Activated CD4-positive, alpha-beta T cell treated with anti-CD3 and anti-CD28 coated beads, Interleukin-2, amount 50 U/mL, for 4 hours (primary cell): Measurements from ENCODE around the gene NT5C1A.

Experiments
- DNase-seq, 2 experiments: peaks; one replicate each; pipeline ENCODE4 v3.0.0-alpha.2; 2020

NT5C1A gene

DNA sequence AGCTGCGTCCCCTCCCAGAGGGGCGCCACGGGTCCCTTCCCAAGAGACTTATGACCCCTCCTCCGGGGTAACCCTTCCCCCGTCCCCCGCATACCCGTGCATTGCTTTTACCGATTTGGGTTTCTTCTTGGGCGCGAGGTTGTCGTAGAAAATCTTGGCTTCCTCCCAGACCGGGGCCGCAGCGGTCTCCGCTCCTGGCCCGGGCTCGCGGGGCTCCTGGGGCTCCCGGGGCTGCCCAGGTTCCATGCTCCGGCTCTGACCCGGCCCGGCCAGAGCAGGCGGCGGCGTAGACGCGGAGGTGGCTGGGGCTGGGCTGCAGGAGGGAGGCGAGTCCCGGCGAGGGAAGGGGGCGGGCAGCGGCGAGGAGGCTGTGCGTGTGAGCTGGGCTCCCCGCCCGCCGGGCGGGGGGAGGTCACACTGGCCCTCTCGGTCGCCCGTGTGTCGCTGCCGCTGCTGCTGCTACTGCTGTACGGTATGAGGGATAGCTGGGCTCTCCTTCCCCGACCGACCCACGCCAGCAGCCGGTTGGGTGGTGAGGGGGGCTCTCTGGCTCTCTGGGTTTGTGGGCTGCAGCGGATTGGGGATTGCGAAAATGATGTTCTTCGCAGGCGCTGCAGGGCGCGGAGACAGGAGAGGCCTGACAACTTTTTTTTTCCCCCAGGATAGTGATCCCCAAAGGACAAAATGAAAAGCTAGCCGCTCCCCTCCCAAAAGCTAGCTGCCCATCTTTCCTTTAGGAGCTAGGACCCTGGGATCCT is at the start of gene NT5C1A:
TSS of gene NT5C1A (minus strand) at position 315 of the 758 bp plus-strand sequence. CDS start at position 246, 69 bp downstream.
- peak in 1 of 2 experiments; percentile 19 for DNase-seq

DNA sequence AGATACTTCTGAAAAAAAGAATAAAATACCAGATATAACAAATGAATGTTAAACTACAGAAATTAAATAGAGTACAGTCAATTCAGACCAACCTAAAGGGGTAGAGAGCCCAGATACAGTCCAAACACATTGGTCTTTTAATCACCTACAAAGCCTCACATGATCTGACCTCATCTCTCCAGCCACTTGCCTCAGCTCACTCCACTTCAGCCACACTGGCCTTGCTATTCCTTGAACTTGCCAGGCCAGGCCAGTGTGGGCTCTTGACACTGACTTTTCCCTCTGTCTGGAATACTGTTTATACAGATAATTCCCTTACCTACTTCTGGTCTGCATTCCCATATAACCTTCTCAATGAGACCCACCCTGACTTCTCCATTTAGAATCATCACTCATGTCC is 49.8 kb upstream of the NT5C1A start:
- DNase-seq, result no peak

DNA sequence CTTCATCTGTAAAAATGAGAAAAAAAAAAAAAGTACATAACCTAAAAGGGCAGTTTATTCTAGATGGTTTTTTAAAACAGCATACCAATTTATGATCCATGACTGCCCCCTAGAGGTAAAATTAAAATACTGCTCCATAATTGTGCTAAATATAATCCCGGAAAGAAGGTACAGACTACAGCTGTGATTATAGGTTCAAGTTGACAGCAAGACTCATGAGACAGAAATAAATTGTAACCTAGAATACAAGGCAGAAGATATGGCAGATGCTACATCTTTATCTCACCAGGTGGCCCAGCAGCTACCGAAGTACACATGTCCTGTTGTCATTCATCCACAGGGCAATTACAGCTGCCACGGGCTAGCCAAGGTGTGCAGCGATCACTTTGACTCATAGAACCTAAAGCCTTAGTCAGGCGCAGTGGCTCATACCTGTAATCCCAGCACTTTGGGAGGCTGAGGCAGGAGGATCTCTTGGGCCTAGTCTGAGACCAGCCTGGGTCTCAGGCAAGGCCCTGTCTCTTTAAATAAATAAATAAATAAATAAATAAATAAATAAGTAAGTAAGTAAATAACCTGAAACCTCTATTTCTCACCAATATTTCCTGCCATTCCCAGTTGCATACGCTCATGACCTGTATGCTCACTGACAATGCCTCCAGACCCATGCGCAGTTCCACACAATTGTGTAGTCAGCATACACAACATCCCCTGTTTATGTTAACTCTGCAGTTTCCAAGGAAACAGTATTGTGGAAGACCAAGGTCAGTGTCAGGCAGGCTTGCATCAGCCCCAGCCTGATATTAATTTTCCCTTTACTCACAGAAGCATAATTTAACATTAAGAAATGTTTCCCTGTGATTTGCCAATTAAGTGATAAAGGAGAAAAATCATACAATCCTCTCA is 48.4 kb upstream of the NT5C1A start:
- no peak for DNase-seq

DNA sequence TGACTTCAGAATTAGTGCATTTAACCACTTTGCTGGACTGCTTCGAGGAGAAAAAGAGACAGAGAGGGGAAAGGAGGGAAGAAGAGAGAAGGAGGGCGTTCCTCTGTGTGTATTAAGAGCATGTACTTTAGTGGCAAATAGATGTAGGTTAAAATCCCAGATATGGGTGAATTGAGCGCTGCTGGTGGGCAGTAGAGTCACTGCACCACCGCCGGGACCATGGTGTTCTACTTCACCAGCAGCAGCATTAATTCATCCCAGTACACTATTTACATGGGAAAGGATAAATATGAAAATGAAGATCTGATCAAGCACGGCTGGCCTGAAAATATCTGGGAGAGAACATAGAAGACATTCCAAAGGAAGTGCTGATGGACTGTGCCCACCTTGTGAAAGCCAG is 45.9 kb upstream of the NT5C1A start:
- DNase-seq, result no peak

DNA sequence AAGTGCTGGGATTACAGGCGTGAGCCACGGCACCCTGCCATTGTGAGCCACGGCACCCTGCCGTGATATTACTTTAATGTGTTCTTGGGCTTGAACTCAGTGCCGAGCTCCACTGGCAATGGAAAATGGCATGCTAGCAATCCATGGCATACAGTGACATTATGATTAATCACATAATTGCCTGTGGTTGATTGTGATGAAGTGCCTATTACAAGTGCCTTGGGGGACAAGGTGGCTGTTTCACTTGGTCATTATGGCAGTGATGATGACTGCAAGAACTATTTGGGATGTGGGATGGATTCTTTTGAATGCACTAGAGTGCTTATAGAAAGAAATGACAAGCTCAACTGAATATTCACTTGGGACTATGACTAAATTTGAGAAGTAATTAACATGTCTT is 41.6 kb upstream of the NT5C1A start:
- DNase-seq, result no peak

DNA sequence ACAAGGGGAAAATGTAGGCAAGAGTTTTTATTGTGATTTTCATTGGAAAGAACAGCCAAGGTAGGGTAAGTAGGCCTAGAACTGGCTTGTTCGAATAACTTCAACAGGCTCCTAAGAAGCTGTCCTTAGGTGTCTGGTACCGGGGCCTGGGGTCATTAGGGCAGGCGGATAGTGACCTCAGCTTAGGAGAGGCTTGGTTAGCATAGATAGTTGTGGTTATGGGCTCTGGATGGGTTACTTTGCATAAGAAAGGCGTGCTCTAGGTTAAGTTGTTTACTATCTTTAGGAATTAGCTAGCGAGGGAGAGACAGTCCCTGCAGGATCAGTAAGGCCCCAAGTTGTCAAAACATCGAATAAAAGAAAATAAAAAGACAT is 40.0 kb upstream of the NT5C1A start:
- DNase-seq, result no peak

DNA sequence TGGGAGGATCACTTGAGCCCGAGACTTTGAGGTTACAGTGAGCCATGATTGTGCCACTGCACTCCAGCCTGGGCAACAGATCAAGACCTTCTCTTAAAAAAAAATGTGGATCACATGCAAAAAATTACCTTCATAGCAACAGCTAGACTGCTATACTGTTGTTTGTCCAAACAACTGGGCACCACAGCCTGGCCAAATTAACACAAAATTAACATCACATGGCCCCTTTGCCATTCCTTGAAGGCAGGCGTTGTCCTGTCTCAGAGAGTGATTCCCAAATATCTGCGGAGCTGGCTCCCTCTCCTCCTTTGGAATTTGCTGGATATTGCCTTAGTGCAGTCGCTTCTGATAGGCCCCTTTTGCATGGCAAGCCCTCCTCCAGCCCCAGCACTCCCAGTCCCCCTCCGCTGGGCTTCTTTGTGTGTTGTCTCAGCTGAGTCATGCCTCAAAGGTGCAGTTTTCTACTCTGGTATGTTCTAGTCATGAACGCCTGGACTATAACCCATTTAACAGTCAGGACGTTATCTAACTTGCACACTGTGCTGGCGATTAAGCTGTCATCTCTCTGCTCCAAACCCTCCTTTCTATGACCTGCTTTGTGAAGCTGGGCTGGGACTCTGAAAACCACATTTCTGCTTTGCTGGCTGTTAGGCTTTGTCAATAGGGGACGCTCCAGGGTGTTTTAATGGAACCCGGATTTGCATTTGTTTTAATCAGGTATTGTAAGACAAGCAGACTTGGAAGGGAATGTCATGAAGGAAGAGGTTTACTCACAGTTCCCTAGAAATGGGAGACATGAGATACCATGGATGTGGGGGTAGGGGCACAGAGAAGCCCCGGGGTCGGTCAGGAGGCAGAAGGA is 39.4 kb upstream of the NT5C1A start:
- DNase-seq, result no peak

DNA sequence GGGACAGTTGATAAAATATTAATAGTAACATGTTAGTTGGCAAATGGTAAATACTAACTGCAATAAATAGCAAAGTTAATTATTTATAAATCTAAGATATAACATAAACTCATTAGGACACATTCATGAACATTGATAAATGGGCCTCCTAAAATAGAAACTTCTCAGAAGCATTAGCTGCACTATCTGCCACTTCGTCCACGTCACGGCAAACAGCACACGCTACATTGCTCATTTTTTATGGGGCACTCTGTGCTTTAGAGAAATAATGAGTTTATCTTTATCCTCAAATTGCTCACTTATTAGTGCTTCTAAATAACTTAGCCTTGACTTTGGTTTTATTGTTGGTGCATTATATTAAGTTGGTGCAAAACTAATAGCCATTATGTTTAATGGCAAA is 35.6 kb upstream of the NT5C1A start:
- no peak for DNase-seq

DNA sequence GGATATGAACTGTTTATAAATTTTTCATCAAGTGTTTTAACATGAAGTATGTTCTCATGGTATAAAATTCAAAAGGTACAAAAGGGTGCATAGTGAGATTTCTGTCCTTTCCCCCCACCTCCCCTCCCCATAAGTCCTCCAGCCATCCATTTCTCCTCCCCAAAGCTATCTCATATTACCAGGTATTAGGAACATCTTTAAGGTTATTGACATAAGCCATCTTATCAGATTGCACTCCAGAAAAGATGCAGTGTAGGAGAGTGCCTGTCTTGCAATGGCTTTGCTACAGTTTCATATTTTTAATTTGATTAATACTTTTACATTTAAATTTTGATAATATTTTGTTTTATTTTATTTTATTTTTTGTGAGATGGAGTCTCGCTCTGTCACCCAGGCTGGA is 32.9 kb upstream of the NT5C1A start:
- DNase-seq, result no peak

DNA sequence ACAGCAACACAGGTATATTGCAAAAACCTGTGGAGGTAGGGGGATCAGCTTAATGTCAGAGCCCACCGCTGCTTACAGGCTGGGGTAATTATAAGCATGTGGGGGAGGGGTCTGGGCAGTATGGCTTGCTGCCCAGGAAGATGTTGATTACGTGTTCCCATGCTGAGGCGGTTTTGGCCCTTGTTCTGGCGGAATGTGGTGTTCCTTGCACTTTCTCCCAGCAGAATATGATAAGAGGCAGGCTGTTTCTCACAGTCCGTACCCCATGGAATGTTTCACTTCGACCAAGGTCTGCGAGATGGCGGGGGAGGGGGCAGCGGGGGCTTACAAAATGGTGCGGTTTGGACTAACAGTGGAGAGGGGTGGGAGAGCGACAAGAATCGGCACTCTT is 29.1 kb upstream of the NT5C1A start:
- DNase-seq, result no peak

DNA sequence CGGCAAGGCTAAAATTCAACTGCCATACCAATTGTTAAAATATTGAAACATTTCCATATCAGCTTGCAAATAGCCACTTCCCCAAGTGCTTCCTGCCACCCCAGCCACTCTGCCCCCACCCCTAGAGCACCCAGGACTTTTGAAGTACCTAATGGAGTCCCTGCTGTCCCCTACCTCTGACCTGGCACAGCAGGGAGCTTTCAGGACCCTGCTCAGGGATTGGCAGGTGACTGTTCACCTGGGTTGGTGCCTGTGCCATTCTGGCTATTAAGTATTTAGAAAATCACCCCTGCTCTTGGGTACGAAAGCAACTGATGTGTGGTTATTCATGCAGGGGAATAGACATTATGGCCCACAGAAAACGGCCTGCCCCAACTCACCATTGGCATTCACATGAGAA is 28.4 kb upstream of the NT5C1A start:
- DNase-seq, result no peak

DNA sequence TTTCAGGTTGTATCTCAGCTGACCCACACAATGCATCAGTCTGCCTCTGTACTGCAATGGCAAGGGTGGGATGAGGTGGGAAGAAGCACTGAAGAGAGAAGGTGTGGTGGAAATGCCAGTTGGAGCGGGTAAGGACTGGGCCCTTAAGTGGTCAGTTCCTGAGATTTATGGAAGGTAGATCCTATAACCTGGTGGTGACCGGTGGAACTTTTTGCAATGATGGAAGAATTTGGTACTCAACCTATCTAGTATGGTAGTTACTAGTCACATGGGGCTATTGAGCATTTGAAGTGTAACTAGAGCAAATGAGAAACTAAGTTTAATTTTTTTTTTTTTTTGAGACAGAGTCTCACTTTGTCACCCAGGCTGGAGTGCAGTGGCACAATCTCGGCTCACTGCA is 27.5 kb upstream of the NT5C1A start:
- no peak for DNase-seq

DNA sequence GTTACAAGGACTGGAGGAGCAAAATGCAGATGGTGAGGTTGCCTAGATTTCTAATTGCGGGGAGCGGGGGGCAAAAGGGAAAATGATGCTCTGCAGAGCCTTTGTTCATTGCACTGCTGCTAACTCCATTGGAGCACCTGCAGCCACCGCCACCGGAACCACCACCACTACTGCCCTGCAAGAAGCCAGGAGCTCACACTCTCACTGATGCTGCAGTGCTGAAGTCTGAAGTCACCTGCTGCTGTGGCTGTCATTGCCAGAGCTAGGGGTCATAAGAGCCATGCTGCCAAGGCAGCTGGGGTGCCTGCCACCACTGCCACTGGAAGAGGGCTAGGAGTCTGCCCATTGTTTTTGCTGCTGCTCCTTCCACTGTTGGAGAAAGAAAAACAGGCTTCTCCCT is 26.7 kb upstream of the NT5C1A start:
- no peak for DNase-seq

DNA sequence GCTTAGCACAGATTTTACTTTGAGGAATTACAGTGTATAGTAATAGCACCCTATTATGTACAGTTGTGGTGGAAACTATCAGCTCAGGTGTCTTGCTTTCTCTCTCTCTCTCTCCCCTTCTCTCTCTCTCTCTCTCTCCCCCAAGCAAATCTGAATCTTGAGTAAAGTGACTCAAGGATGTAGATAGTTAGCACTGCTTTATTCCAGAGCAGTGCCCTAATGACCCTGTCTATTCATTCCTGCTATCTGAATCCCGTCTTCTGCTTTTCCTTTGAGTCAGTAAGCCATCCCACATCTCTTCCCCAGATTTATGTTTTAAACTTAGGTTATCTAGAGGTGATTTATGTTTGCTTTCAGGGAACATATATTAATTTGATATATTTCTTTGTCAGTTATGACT is 24.5 kb upstream of the NT5C1A start:
- DNase-seq, result no peak

DNA sequence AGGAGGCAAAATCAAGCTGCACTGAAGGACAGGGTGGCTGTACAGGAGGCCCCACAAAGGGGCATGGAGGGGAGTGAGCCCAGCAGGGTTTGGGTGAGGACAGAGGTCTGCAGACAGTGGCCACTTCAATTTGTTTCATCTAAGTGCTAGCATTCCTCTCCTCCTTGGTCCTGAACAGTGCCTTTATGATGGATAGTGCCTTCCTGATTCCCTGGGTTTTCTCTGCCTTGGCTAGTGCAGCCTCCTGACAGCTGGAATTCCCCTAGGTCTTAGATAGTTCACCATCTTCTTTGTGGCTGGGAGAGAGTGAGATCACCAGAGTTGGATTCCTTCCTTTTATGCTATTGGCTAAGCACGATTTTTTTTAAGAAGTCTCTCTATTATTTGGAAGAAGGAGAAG is 23.1 kb upstream of the NT5C1A start:
- no peak for DNase-seq

DNA sequence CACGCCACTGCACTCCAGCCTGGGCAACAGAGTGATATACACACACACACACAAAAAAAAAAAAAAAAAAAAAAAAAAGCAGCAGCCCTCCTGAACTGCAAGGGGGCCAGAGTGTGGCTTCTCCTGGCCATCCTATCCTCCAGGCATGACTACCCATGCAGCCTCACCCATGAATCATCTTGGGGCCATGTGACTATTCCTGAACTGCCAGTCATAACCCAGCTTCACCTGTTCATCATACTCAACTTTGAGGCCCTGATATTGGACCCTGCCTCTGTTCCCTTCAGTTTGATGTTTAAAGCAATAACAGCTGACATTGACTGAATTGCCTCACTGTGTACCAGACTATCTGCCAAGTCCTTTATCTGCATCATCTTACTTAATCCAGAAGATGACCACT is 22.1 kb upstream of the NT5C1A start:
- no peak for DNase-seq

DNA sequence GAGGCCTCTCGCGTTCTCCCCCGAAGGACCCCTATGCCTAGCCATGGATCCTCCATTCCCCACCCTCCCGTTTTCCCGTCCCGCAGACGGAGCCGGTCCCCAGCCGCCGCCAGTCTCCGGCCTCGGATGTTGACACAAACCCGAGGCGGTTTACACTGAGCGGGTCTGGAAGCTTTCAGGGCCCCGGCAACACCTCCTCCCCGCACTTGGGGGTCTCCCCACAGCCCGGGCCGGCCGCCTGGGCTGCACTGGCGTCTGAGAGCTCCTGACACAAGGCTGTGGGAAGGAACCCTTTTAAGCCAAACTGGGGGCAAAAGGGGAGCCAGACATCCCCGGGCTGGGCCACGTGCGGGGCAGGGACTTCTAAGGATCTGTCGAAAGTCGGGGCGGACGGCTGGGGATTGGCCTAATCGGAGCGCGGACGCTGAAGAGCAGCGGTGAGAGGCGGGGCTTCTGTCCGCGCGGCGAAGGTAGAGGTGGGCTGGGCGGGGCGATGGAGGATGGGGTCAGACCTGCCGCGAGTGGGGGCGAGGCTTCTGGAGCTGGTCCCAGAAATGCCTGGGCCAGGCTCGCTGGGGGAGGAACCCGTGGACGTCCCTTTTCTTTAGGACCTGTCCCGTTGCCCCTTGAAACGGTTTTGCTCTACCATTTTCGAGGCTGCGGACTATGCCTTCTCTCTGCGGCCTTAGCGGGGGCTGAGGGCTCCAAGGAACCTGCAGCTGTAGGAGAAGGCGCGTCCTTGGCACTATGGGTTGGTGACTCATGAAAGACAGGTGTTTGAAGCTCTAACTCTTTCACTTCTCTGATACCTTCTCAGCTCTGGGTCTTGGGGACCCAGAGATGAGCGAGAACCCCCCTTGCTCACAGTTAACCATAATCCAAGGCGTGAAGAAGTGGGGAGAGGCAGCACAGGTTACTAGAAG is 20.5 kb upstream of the NT5C1A start:
- no peak for DNase-seq

DNA sequence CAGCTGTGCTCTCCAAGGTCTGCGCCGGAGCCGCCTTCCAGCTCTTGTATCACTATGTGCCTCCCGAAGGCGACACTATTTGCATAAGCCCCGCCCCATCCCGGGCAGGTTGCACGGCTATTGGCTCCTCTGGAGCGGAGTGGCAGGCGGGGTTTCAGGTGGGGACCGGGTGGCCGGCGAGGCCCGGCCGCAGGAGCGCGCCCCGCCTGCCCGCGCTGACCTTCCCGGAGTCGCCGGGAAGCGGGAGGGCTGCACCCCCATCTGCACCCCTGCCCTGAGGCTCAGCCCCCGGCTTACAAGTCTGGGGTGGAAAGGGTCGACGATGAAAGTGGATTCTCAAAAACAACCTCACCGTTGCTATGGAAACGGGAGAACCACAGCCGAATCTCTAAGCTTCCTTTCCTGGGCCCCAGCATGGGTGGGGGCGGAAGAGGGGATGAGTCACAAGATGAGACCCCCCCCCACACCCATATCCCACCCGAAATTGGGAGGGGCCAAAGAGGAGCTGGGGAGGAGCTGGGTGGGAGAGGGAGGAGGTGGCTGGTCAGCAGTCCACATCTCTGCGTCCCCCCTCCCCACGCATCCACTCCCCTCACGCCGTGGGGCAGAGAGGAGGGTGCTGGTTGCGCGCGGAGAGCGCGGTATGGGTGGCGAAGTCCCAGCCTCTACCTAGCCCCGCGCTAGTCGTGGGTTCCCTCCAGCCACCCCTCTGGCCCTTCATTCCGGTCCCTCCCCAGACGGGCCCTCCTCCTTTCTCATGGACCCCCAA is 19.7 kb upstream of the NT5C1A start, which contains the start of gene HPCAL4:
TSS of gene HPCAL4 (minus strand) at position 51 of the 769 bp plus-strand sequence. CDS start 6,830 bp downstream, outside the sequence.
- DNase-seq, result peak; percentile 90

DNA sequence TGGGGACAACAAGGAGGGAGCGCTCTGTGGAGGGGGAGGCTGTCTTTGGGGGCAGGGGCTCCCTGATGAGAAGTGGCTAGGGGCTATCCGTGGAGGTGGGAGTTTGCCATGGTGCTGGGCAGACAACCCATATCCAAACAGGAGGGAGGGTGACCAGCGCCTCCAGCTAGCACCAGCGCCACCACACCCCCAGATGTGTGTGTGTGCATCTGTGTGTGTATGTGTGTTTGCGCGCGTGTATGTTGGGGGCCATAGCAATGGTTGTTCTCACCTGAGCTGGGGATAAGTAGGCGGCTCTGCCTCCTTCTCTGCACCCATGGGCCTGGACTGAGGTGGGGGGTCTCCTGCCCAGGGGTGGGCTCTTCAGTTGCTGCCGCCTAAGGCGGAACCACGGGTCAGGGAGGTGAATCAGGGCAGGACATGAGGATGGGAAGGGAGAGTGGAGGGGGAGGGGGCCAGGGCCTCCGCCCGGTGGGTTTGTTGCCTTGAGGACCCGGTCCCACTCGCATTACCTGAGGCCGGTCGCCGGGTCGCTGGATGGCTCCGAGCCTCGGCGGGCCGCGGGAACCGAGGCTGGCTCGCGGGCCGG is 19.0 kb upstream of the NT5C1A start:
- no peak for DNase-seq

DNA sequence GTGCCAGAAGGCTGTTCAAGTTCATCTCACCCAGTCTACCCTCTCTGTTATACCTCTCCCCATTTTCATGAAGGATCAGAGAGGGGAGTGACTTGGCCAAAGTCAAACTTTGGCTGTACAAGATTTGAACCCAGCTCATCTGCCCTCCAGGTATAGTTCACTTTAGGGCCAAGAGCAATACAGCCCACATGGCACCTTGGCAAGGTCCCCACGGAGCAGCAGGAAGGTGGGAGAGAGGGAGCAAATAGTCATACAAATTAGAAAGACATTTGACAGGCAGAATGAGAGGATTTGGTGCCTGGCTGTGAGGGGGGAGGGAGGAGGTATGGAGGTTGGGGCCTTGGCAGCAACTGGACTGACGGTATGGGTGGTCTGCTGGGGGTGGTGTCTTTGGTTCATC is 18.3 kb upstream of the NT5C1A start:
- no peak for DNase-seq

DNA sequence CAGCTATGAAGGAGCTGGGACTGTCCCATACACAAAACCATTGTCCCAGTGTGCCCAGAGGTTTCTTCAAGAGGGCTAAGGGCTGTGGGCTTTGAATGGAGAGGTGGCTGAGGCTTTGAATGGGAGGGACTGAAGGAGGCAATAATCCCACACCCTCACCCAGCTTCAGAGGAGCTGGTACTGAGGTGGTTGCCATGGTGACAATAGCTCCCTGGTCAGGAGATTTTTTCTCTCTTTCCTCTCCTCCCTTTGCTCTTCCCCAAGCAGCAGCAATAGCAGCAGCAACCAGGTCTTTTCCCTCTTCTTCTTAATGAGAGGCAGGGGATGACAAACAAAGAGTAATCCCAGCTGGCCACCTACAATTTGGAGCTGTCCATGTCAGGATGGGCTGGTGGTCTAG is 17.7 kb upstream of the NT5C1A start:
- DNase-seq, result no peak
